ENCODE data around the gene CCDC63. TPM values are rescaled to one million over a fixed set of nuclear protein-coding genes. Genes with fewer than 3 reads are reported as not detected.

Gene CCDC63
- total and polyA plus RNA-seq, 2 of the 13 experiments (the other 11 are each of a cell fraction or from before 2014, with no cell fraction given) = not detected

GRCh38 chr12:110906516-110906915 lies 59.7 kb downstream of the CCDC63 start:
- no peaks in the 10 kb centered on the region for H3K36me3 ChIP-seq (replicated peaks in 1 of 2; ENCODE audit: control insufficient read depth in 1 of 2, insufficient read depth in 2 of 2, low read length in 2 of 2)
- FAIRE-seq (no peak), DNase-seq (ENCODE audit: low spot score) (no peak), ATAC-seq (no peak)
- H3K79me2 ChIP-seq (ENCODE audit: insufficient read depth, low read length) = no peaks in the 10 kb centered on the region
- WGBS (ENCODE audit: low lambda C conversion rate) = 9% methylated on average over 5 of the region's 5 CpGs
- no peak overlapping the region for H3K27ac ChIP-seq (ENCODE audit: extremely low read length, insufficient read depth, low read length)
- H4K20me1 ChIP-seq (ENCODE audit: insufficient read depth, low read length) = no peaks in the 10 kb centered on the region
- no peak overlapping the region for H3K4me2 ChIP-seq (ENCODE audit: low read depth, low read length)
- no peak overlapping the region for H2AFZ ChIP-seq (ENCODE audit: low read length)
- H3K27me3 ChIP-seq (ENCODE audit: control insufficient read depth in 1 of 2, insufficient read depth in 2 of 2, low read length in 2 of 2) = peaks cover 0 to 15% of the 10 kb centered on the region in 2 experiments; a peak in 2 of 5 replicates
- CTCF ChIA-PET (ENCODE audit: low intra/inter-chr PET ratio, low total read pairs) = no interaction called here
- in situ Hi-C loops (cut with HindIII; ENCODE audit: extremely low pct_ligation_motif_present, low pct_unique_long_range_greater_than_20kb) (no loop called here), intact Hi-C loops (cut with micrococcal nuclease; ENCODE audit: unreplicated experiment) (no loop called here)
- H3K4me1 ChIP-seq (ENCODE audit: insufficient read depth, low read length) = no peaks in the 10 kb centered on the region
- no peak overlapping the region for H3K4me3 ChIP-seq (replicated peaks in 1 of 3; ENCODE audit: insufficient read depth in 1 of 3, low read depth in 2 of 3, low read length in 3 of 3)
- BruUV-seq (replicated peaks) = no TSS peak
- no peak for TF ChIP-seq ATF1 (CRISPR knock-in tag; IDR thresholded peaks at IDR 0.05)
- no peak for TF ChIP-seq NBN (conservative IDR thresholded peaks at IDR 0.05)
- TF ChIP-seq SYNCRIP (IDR thresholded peaks at IDR 0.05; ENCODE audit: insufficient read depth, low read depth, low read length) = no peak
- no peaks in the 10 kb centered on the region for H3K9me3 ChIP-seq (ENCODE audit: low read length)
- POLR2A ChIA-PET = no interaction called here
- H3K9ac ChIP-seq (ENCODE audit: insufficient read depth, low read depth, low read length) = no peak overlapping the region

- in situ Hi-C loops (cut with HindIII; ENCODE audit: extremely low pct_ligation_motif_present, low pct_unique_long_range_greater_than_20kb) = no loop called here
- Histone ChIP-seq H4K20me1 (ENCODE audit: insufficient read depth, low read length) (no peaks in the 10 kb centered on the region), H3K79me2 (ENCODE audit: insufficient read depth, low read length) (no peaks in the 10 kb centered on the region), H3K27ac (ENCODE audit: extremely low read length, insufficient read depth, low read length) (no peak overlapping the region), H3K27me3 (ENCODE audit: control insufficient read depth in 1 of 2, insufficient read depth in 2 of 2, low read length in 2 of 2) (peaks cover 0 to 15% of the 10 kb centered on the region in 2 experiments; a peak in 2 of 5 replicates), H3K9ac (ENCODE audit: insufficient read depth, low read depth, low read length) (no peak overlapping the region), H3K9me3 (ENCODE audit: low read length) (no peaks in the 10 kb centered on the region), H3K4me2 (ENCODE audit: low read depth, low read length) (no peak overlapping the region), H3K36me3 (replicated peaks in 1 of 2; ENCODE audit: control insufficient read depth in 1 of 2, insufficient read depth in 2 of 2, low read length in 2 of 2) (no peaks in the 10 kb centered on the region), H3K4me3 (replicated peaks in 1 of 3; ENCODE audit: insufficient read depth in 1 of 3, low read depth in 2 of 3, low read length in 3 of 3) (no peak overlapping the region), H2AFZ (ENCODE audit: low read length) (no peak overlapping the region), H3K4me1 (ENCODE audit: insufficient read depth, low read length) (no peaks in the 10 kb centered on the region)
- FAIRE-seq = no peak
- no TSS peak for BruUV-seq (replicated peaks)
- WGBS (ENCODE audit: low lambda C conversion rate) = 59% methylated on average over 4 of the region's 4 CpGs
- no peak for DNase-seq (ENCODE audit: low spot score)
- POLR2A ChIA-PET = no interaction called here
- TF ChIP-seq ETV5 (CRISPR knock-in tag; IDR thresholded peaks at IDR 0.05; ENCODE audit: borderline replicate concordance) (no peak), ZNF607 (CRISPR knock-in tag; IDR thresholded peaks at IDR 0.05; ENCODE audit: borderline replicate concordance) (no peak), ZBTB39 (CRISPR knock-in tag; IDR thresholded peaks at IDR 0.05) (no peak), ZNF841 (CRISPR knock-in tag; IDR thresholded peaks at IDR 0.05; ENCODE audit: borderline replicate concordance) (no peak), ZNF12 (CRISPR knock-in tag; IDR thresholded peaks at IDR 0.05) (no peak), WIZ (CRISPR knock-in tag; IDR thresholded peaks at IDR 0.05) (no peak)
- CTCF ChIA-PET (ENCODE audit: low intra/inter-chr PET ratio, low total read pairs) = no interaction called here
- ATAC-seq = no peak
- intact Hi-C loops (cut with micrococcal nuclease; ENCODE audit: unreplicated experiment) = no loop called here
Observed at GRCh38 chr12:110906985-110907384, 60.2 kb downstream of the CCDC63 start.

Measured in HepG2 (cell line).